Vagina (tissue), 2 donors: ENCODE data around the gene PTPN14.

Experiments used
- CTCF ChIP-seq, 3 experiments: fragments of 450-650 bp in 2 of 3; fragments of 200-600 bp in 1 of 3; sonication (generic) in 1 of 3; IDR thresholded peaks; one replicate each; pipeline ENCODE4 v1.5.1; 2017 to 2019; ENCODE audit warnings: antibody characterized with exemption in 3 of 3, mild to moderate bottlenecking in 2 of 3, moderate library complexity in 2 of 3
- POLR2A ChIP-seq, 2 donors: fragments of 450-650 bp; IDR thresholded peaks; one replicate each; pipeline ENCODE4 v1.6.1; 2017; ENCODE audit warnings: antibody characterized with exemption in 2 of 2, mild to moderate bottlenecking in 2 of 2, moderate library complexity in 2 of 2
- POLR2AphosphoS5 ChIP-seq, 2 donors: sonication (generic); formaldehyde crosslinking; IDR thresholded peaks; one replicate each; pipeline ENCODE4 v1.9.0; 2017; ENCODE audit warnings: antibody characterized with exemption in 2 of 2, mild to moderate bottlenecking in 2 of 2, low read depth in 1 of 2; ENCODE audit not compliant: insufficient read depth in 1 of 2

GRCh38 chr1:214470132-214470531 is 81.3 kb downstream of the PTPN14 start:
- TF ChIP-seq CTCF (IDR thresholded peaks at IDR 0.05) (no peak), POLR2AphosphoS5 (IDR thresholded peaks at IDR 0.05; ENCODE audit: insufficient read depth in 1 of 2, low read depth in 1 of 2) (no peak), POLR2A (IDR thresholded peaks at IDR 0.05) (no peak)
